Measurements from ENCODE around the gene NRXN2.

GRCh38 chr11:64604458-64605243 is 118.3 kb downstream of the NRXN2 start:
- TF ChIP-seq, protein P1, sequence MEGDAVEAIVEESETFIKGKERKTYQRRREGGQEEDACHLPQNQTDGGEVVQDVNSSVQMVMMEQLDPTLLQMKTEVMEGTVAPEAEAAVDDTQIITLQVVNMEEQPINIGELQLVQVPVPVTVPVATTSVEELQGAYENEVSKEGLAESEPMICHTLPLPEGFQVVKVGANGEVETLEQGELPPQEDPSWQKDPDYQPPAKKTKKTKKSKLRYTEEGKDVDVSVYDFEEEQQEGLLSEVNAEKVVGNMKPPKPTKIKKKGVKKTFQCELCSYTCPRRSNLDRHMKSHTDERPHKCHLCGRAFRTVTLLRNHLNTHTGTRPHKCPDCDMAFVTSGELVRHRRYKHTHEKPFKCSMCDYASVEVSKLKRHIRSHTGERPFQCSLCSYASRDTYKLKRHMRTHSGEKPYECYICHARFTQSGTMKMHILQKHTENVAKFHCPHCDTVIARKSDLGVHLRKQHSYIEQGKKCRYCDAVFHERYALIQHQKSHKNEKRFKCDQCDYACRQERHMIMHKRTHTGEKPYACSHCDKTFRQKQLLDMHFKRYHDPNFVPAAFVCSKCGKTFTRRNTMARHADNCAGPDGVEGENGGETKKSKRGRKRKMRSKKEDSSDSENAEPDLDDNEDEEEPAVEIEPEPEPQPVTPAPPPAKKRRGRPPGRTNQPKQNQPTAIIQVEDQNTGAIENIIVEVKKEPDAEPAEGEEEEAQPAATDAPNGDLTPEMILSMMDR (IDR thresholded peaks at IDR 0.05; ENCODE audit: low read depth, low read length) = no peak
- no peak for TF ChIP-seq POLR2A (IDR thresholded peaks at IDR 0.05; ENCODE audit: extremely low read depth, insufficient read length)
- TF ChIP-seq, protein P2, sequence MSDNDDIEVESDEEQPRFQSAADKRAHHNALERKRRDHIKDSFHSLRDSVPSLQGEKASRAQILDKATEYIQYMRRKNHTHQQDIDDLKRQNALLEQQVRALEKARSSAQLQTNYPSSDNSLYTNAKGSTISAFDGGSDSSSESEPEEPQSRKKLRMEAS (IDR thresholded peaks at IDR 0.05; ENCODE audit: low read depth, low read length) = no peak
- no peak for TF ChIP-seq MYC (IDR thresholded peaks at IDR 0.05; ENCODE audit: low read depth, low read length)
